GM04503 (cell line): ENCODE data around the gene USP9X.
A peak's percentile ranks its signal among the peaks of the same experiment; 100 is the strongest.
"Not testable (repeated sequence)": the region's sequence is repeated elsewhere in the genome, so short reads cannot be mapped to it uniquely, and the experiment has no call there.

ENCODE experiments used
- DNase-seq: peaks from one replicate; pipeline ENCODE4 v3.0.0-alpha.2; 2012; ENCODE audit warnings: low read depth

Gene USP9X

GRCh38 chrX:41128955-41129354 lies 43.7 kb downstream of the USP9X start:
- DNase-seq: no peak

GRCh38 chrX:41131766-41132165 lies 46.5 kb downstream of the USP9X start:
- DNase-seq: no peak

- no peak for DNase-seq
Observed at GRCh38 chrX:41133551-41133950, 48.3 kb downstream of the USP9X start.

GRCh38 chrX:41137589-41137988 lies 52.3 kb downstream of the USP9X start:
- no peak for DNase-seq

GRCh38 chrX:41142130-41142910 lies 57.1 kb downstream of the USP9X start:
- no peak for DNase-seq

GRCh38 chrX:41144873-41145272 lies 59.6 kb downstream of the USP9X start:
- DNase-seq: no peak

- peak; percentile 85 for DNase-seq
Observed at GRCh38 chrX:41145920-41146608, 60.8 kb downstream of the USP9X start.

- DNase-seq: no peak
Observed at GRCh38 chrX:41148553-41148952, 63.3 kb downstream of the USP9X start.

- DNase-seq: no peak
Observed at GRCh38 chrX:41150043-41150442, 64.8 kb downstream of the USP9X start.

- DNase-seq: not testable (repeated sequence)
Observed at GRCh38 chrX:41151726-41152125, 66.5 kb downstream of the USP9X start.

GRCh38 chrX:41152221-41152620 lies 67.0 kb downstream of the USP9X start:
- no peak for DNase-seq

- DNase-seq: no peak
Observed at GRCh38 chrX:41153448-41153847, 68.2 kb downstream of the USP9X start.

GRCh38 chrX:41153957-41154356 lies 68.7 kb downstream of the USP9X start:
- DNase-seq: no peak

GRCh38 chrX:41164449-41164848 lies 79.2 kb downstream of the USP9X start:
- no peak for DNase-seq

- DNase-seq: no peak
Observed at GRCh38 chrX:41167888-41168287, 82.6 kb downstream of the USP9X start.

GRCh38 chrX:41176263-41176662 lies 91.0 kb downstream of the USP9X start:
- DNase-seq: no peak

GRCh38 chrX:41177297-41177696 lies 92.1 kb downstream of the USP9X start:
- DNase-seq: no peak

GRCh38 chrX:41178201-41178600 lies 93.0 kb downstream of the USP9X start:
- no peak for DNase-seq

GRCh38 chrX:41180194-41180908 lies 95.1 kb downstream of the USP9X start:
- DNase-seq: peak; percentile 6

- no peak for DNase-seq
Observed at GRCh38 chrX:41184312-41184711, 99.1 kb downstream of the USP9X start.

GRCh38 chrX:41186946-41187345 lies 101.7 kb downstream of the USP9X start:
- not testable (repeated sequence) for DNase-seq

GRCh38 chrX:41189156-41189555 lies 103.9 kb downstream of the USP9X start:
- no peak for DNase-seq

- DNase-seq: no peak
Observed at GRCh38 chrX:41192880-41193279, 107.6 kb downstream of the USP9X start.
